Transverse colon (tissue), 4 donors: Measurements from ENCODE around the gene VWA3B.

Experiments used
- POLR2A ChIP-seq: fragments of 450-650 bp; IDR thresholded peaks from one replicate; pipeline ENCODE4 v1.6.1; 2016; ENCODE audit warnings: antibody characterized with exemption, mild to moderate bottlenecking, moderate library complexity
- POLR2AphosphoS5 ChIP-seq, 3 donors: sonication (generic); formaldehyde crosslinking; IDR thresholded peaks; one replicate each; pipeline ENCODE4 v1.6.1; 2016; ENCODE audit warnings: antibody characterized with exemption in 3 of 3
- TF ChIP-seq, protein P1 (sequence below), 5 experiments: fragments of 200-600 bp in 3 of 5; fragments of 450-650 bp in 2 of 5; sonication (generic) in 3 of 5; IDR thresholded peaks; 1 replicate in 2 of 5; 2 replicates in 3 of 5; pipeline ENCODE4 v1.5.1; 2016 to 2017; ENCODE audit warnings: antibody characterized with exemption in 5 of 5, inconsistent platforms in 3 of 5, mild to moderate bottlenecking in 2 of 5, moderate library complexity in 1 of 5

DNA sequence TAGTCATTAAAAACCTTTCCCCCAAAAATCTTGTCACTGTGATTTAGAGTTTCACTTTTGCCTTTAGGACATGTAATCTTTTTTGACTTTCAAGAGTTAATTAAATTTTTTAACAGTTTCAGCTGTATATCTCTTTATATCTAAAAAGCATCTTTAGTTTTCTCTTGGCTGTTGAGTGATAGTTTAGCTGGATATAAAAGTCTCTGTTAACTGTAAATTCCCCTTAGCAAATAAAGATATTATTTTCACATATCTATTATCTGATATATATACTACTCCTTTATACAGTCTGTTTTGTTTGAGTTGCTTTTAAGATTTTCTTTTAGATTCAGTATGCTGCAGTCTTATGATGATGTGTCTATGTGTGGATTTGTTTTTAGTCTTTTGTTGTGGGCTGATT is 160.4 kb downstream of the VWA3B start:
- TF ChIP-seq POLR2A (no peak), POLR2AphosphoS5 (IDR thresholded peaks at IDR 0.05) (no peak)
- TF ChIP-seq, protein P1, sequence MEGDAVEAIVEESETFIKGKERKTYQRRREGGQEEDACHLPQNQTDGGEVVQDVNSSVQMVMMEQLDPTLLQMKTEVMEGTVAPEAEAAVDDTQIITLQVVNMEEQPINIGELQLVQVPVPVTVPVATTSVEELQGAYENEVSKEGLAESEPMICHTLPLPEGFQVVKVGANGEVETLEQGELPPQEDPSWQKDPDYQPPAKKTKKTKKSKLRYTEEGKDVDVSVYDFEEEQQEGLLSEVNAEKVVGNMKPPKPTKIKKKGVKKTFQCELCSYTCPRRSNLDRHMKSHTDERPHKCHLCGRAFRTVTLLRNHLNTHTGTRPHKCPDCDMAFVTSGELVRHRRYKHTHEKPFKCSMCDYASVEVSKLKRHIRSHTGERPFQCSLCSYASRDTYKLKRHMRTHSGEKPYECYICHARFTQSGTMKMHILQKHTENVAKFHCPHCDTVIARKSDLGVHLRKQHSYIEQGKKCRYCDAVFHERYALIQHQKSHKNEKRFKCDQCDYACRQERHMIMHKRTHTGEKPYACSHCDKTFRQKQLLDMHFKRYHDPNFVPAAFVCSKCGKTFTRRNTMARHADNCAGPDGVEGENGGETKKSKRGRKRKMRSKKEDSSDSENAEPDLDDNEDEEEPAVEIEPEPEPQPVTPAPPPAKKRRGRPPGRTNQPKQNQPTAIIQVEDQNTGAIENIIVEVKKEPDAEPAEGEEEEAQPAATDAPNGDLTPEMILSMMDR (IDR thresholded peaks at IDR 0.05) = no peak
